ENCODE data around the gene M1AP. TPM values are rescaled to one million over a fixed set of nuclear protein-coding genes. Genes with fewer than 3 reads are reported as not detected.

Gene M1AP
- total RNA-seq, 2 experiments from 2014 or later, result not detected

GRCh38 chr2:74619651-74620297 lies 28.4 kb downstream of the M1AP start:
- no peak for DNase-seq
- ATAC-seq, result no peak
- ChIA-PET CTCF (no interaction called here), POLR2A (no interaction called here)
- Mint-ChIP-seq H3K36me3 (ENCODE audit: low read depth) (no peaks in the 10 kb centered on the region), H3K4me3 (no peak overlapping the region), H3K27ac (no peak overlapping the region), H3K9me3 (no peaks in the 10 kb centered on the region), H3K4me1 (ENCODE audit: low read depth) (no peaks in the 10 kb centered on the region), H3K27me3 (peaks cover 8% of the 10 kb centered on the region)
- intact Hi-C loops (cut with micrococcal nuclease), result no loop called here
- TF ChIP-seq CTCF (IDR thresholded peaks at IDR 0.05), result no peak

- H3K27ac Mint-ChIP-seq, result no peak overlapping the region
- H3K4me3 Mint-ChIP-seq, result no peak overlapping the region
- ATAC-seq (no peak), DNase-seq (no peak)
- H3K36me3 Mint-ChIP-seq (ENCODE audit: low read depth), result no peaks in the 10 kb centered on the region
- no peaks in the 10 kb centered on the region for H3K4me1 Mint-ChIP-seq (ENCODE audit: low read depth)
- intact Hi-C loops (cut with micrococcal nuclease), result no loop called here
- CTCF ChIA-PET, result no interaction called here
- no peak for TF ChIP-seq CTCF (IDR thresholded peaks at IDR 0.05)
- no peaks in the 10 kb centered on the region for H3K9me3 Mint-ChIP-seq
- POLR2A ChIA-PET, result no interaction called here
- H3K27me3 Mint-ChIP-seq, result peaks cover 12% of the 10 kb centered on the region
These were observed 29.6 kb downstream of the M1AP start for GRCh38 chr2:74618410-74619083.

GRCh38 chr2:74617122-74617521 lies 31.0 kb downstream of the M1AP start:
- no peak for TF ChIP-seq CTCF (IDR thresholded peaks at IDR 0.05)
- CTCF ChIA-PET, result interaction anchor here (1.4 kb wide), 1 partner anchor 32 kb away, joined by 5 read pairs; no protein-coding TSS in a partner anchor
- intact Hi-C loops (cut with micrococcal nuclease), result no loop called here
- Mint-ChIP-seq H3K27me3 (peaks cover 22% of the 10 kb centered on the region), H3K27ac (no peak overlapping the region), H3K4me1 (ENCODE audit: low read depth) (no peaks in the 10 kb centered on the region), H3K4me3 (no peak overlapping the region), H3K36me3 (ENCODE audit: low read depth) (no peaks in the 10 kb centered on the region), H3K9me3 (no peaks in the 10 kb centered on the region)
- POLR2A ChIA-PET, result no interaction called here
- DNase-seq (no peak), ATAC-seq (no peak)

DNA sequence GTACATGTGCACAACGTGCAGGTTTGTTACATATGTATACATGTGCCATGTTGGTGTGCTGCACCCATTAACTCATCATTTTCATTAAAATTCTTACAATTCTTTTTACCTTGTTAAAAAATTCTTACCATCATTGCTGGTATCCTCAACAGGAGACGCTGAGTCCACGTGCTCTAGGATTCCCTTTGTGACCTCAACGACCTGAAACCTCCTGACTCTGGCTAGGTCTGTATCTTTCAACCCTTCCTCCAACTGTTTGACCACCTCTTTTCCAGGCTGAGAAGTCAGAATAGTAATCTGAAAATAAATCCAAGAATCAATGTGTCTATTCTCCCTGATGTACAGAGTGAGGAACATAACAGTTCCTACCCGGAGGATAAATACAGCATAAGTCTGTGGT lies 41.2 kb downstream of the M1AP start:
- Mint-ChIP-seq H3K4me1 (ENCODE audit: low read depth) (peaks cover 6% of the 10 kb centered on the region), H3K9me3 (no peaks in the 10 kb centered on the region), H3K4me3 (no peak overlapping the region), H3K36me3 (ENCODE audit: low read depth) (no peaks in the 10 kb centered on the region), H3K27ac (no peak overlapping the region), H3K27me3 (peaks cover 29% of the 10 kb centered on the region)
- POLR2A ChIA-PET, result no interaction called here
- ATAC-seq (no peak), DNase-seq (no peak)
- CTCF ChIA-PET, result no interaction called here
- no peak for TF ChIP-seq CTCF (IDR thresholded peaks at IDR 0.05)
- intact Hi-C loops (cut with micrococcal nuclease), result no loop called here

GRCh38 chr2:74603282-74604000 lies 44.7 kb downstream of the M1AP start:
- DNase-seq (no peak), ATAC-seq (peak; percentile 64)
- no peak overlapping the region for H3K27ac Mint-ChIP-seq
- no peaks in the 10 kb centered on the region for H3K36me3 Mint-ChIP-seq (ENCODE audit: low read depth)
- no peak for TF ChIP-seq CTCF (IDR thresholded peaks at IDR 0.05)
- ChIA-PET POLR2A (no interaction called here), CTCF (interaction anchor here (1.0 to 5.9 kb wide), 2 partner anchors 14 to 18 kb away, joined by 3 to 44 read pairs; no protein-coding TSS in a partner anchor)
- H3K27me3 Mint-ChIP-seq, result peaks cover 23% of the 10 kb centered on the region
- intact Hi-C loops (cut with micrococcal nuclease), result no loop called here
- no peak overlapping the region for H3K4me3 Mint-ChIP-seq
- no peaks in the 10 kb centered on the region for H3K9me3 Mint-ChIP-seq
- H3K4me1 Mint-ChIP-seq (ENCODE audit: low read depth), result peaks cover 6% of the 10 kb centered on the region

Measured in activated CD8-positive, alpha-beta T cell treated with anti-CD3 and anti-CD28 coated beads for 36 hours (primary cell).